Transverse colon (tissue), 4 donors: ENCODE measurements around the gene PLPP3.

Source experiments
- EP300 ChIP-seq: sonication (generic); formaldehyde crosslinking; IDR thresholded peaks from one replicate; pipeline ENCODE4 v1.6.1; 2017; ENCODE audit warnings: antibody characterized with exemption, low read depth
- POLR2AphosphoS5 ChIP-seq, 3 donors: sonication (generic); formaldehyde crosslinking; IDR thresholded peaks; one replicate each; pipeline ENCODE4 v1.6.1; 2016; ENCODE audit warnings: antibody characterized with exemption in 3 of 3
- TF ChIP-seq, protein P1 (sequence below), 5 experiments: fragments of 200-600 bp in 3 of 5; fragments of 450-650 bp in 2 of 5; sonication (generic) in 3 of 5; IDR thresholded peaks; 1 replicate in 2 of 5; 2 replicates in 3 of 5; pipeline ENCODE4 v1.5.1; 2016 to 2017; ENCODE audit warnings: antibody characterized with exemption in 5 of 5, inconsistent platforms in 3 of 5, mild to moderate bottlenecking in 2 of 5, moderate library complexity in 1 of 5

DNA sequence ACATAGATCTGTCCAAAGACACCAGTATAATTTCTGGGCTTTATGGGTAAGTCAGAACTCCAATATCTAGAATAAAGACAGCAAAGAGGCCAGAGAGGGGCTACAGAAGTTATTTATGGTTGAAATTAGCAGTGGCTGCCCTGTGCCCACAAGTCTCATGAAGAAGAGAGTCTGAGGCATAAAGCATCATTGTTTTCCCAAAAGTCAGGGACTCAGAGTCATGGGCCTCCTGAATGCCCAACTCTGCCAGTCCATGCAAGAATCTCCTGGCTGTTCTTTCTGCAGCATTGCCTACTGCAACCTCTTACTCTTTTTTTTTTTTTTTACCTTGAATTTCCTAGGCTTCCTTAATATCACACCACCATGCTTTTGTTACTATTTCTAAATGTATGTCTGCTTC, 49.6 kb downstream of the PLPP3 start:
- TF ChIP-seq, protein P1, sequence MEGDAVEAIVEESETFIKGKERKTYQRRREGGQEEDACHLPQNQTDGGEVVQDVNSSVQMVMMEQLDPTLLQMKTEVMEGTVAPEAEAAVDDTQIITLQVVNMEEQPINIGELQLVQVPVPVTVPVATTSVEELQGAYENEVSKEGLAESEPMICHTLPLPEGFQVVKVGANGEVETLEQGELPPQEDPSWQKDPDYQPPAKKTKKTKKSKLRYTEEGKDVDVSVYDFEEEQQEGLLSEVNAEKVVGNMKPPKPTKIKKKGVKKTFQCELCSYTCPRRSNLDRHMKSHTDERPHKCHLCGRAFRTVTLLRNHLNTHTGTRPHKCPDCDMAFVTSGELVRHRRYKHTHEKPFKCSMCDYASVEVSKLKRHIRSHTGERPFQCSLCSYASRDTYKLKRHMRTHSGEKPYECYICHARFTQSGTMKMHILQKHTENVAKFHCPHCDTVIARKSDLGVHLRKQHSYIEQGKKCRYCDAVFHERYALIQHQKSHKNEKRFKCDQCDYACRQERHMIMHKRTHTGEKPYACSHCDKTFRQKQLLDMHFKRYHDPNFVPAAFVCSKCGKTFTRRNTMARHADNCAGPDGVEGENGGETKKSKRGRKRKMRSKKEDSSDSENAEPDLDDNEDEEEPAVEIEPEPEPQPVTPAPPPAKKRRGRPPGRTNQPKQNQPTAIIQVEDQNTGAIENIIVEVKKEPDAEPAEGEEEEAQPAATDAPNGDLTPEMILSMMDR (IDR thresholded peaks at IDR 0.05): no peak
- no peak for TF ChIP-seq EP300
- no peak for TF ChIP-seq POLR2AphosphoS5 (IDR thresholded peaks at IDR 0.05)
